Liver (tissue), 9 donors: ENCODE data around the gene UVSSA. TPM values are rescaled to one million over a fixed set of nuclear protein-coding genes. Genes with fewer than 3 reads are reported as not detected.

Experiments
- DNase-seq: peaks from one replicate; pipeline ENCODE4 v3.0.0-alpha.2; 2017; ENCODE audit warnings: low spot score
- H3K27ac ChIP-seq, 2 donors: one replicate each; pipeline ENCODE4 v1.7.0; 2013; ENCODE audit warnings: inconsistent platforms in 2 of 2, low read length in 2 of 2, control low read depth in 1 of 2, low read depth in 1 of 2, mild to moderate bottlenecking in 1 of 2
- H3K27me3 ChIP-seq, 4 donors: one replicate each; pipeline versions ENCODE4 v1.6.1 to v1.7.0; 2013; ENCODE audit warnings: low read length in 3 of 4, inconsistent platforms in 1 of 4, mild to moderate bottlenecking in 1 of 4, moderate library complexity in 1 of 4; ENCODE audit not compliant: control insufficient read depth in 4 of 4, insufficient read depth in 4 of 4
- H3K36me3 ChIP-seq, 4 donors: one replicate each; pipeline versions ENCODE4 v1.6.1 to v1.7.0; 2013; ENCODE audit warnings: low read length in 3 of 4, mild to moderate bottlenecking in 3 of 4, low read depth in 1 of 4, moderate library complexity in 1 of 4; ENCODE audit not compliant: control insufficient read depth in 4 of 4, insufficient read depth in 3 of 4
- H3K4me1 ChIP-seq, 4 donors: one replicate each; pipeline versions ENCODE4 v1.6.1 to v1.7.0; 2013; ENCODE audit warnings: low read length in 3 of 4, mild to moderate bottlenecking in 3 of 4, moderate library complexity in 1 of 4; ENCODE audit not compliant: control insufficient read depth in 4 of 4, insufficient read depth in 4 of 4
- H3K4me3 ChIP-seq, 3 donors: one replicate each; pipeline versions ENCODE4 v1.6.1 to v1.7.0; 2013; ENCODE audit warnings: low read length in 3 of 3, control low read depth in 1 of 3, low read depth in 1 of 3, mild to moderate bottlenecking in 1 of 3
- H3K9ac ChIP-seq, 2 donors: one replicate each; pipeline ENCODE4 v1.7.0; 2013; ENCODE audit warnings: low read length in 2 of 2, mild to moderate bottlenecking in 2 of 2, moderate library complexity in 2 of 2, control low read depth in 1 of 2, low read depth in 1 of 2
- H3K9me3 ChIP-seq, 4 donors: one replicate each; pipeline versions ENCODE4 v1.6.1 to v1.7.0; 2013; ENCODE audit warnings: low read length in 3 of 4; ENCODE audit not compliant: control insufficient read depth in 4 of 4
- CTCF ChIP-seq: fragments of 150-350 bp; IDR thresholded peaks from 2 replicates; pipeline ENCODE4 v1.5.1; 2017; ENCODE audit warnings: improper control_type of control experiment, low read depth, low read length; ENCODE audit not compliant: missing input control
- EGR1 ChIP-seq, 2 donors: IDR thresholded peaks; 2 replicates each; pipeline ENCODE4 v1.6.1; 2016 to 2018; ENCODE audit warnings: antibody characterized with exemption in 2 of 2, low read depth in 2 of 2
- FOXA1 ChIP-seq: IDR thresholded peaks from 2 replicates; pipeline ENCODE4 v1.6.1; 2016; ENCODE audit warnings: antibody characterized with exemption
- FOXA2 ChIP-seq: IDR thresholded peaks from 2 replicates; pipeline ENCODE4 v1.6.1; 2016; ENCODE audit warnings: antibody characterized with exemption
- GABPA ChIP-seq, 2 donors: IDR thresholded peaks in 1 of 2; conservative IDR thresholded peaks in 1 of 2; 2 replicates each; pipeline ENCODE4 v1.6.1; 2016; ENCODE audit warnings: antibody characterized with exemption in 2 of 2, mild to moderate bottlenecking in 1 of 2, moderate library complexity in 1 of 2
- HNF4A ChIP-seq, 2 donors: conservative IDR thresholded peaks; 2 replicates each; pipeline ENCODE4 v1.6.1; 2016; ENCODE audit warnings: antibody characterized with exemption in 2 of 2, mild to moderate bottlenecking in 2 of 2
- HNF4G ChIP-seq: IDR thresholded peaks from 2 replicates; pipeline ENCODE4 v1.6.1; 2016; ENCODE audit warnings: antibody characterized with exemption
- JUND ChIP-seq, 2 donors: IDR thresholded peaks; 2 replicates each; pipeline ENCODE4 v1.6.1; 2016; ENCODE audit warnings: antibody characterized with exemption in 2 of 2
- MAX ChIP-seq: IDR thresholded peaks from 2 replicates; pipeline ENCODE4 v1.6.1; 2016; ENCODE audit warnings: antibody characterized with exemption
- NR2F2 ChIP-seq: IDR thresholded peaks from 2 replicates; pipeline ENCODE4 v1.6.1; 2016; ENCODE audit warnings: antibody characterized with exemption
- RAD21 ChIP-seq, 2 donors: IDR thresholded peaks; 2 replicates each; pipeline ENCODE4 v1.6.1; 2016; ENCODE audit warnings: antibody characterized with exemption in 2 of 2, mild to moderate bottlenecking in 2 of 2
- REST ChIP-seq: IDR thresholded peaks from 2 replicates; pipeline ENCODE4 v1.6.1; 2016; ENCODE audit warnings: antibody characterized with exemption, mild to moderate bottlenecking
- RXRA ChIP-seq, 2 donors: IDR thresholded peaks; 2 replicates each; pipeline ENCODE4 v1.6.1; 2017 to 2018; ENCODE audit warnings: antibody characterized with exemption in 2 of 2, mild to moderate bottlenecking in 1 of 2
- SP1 ChIP-seq: IDR thresholded peaks from 2 replicates; pipeline ENCODE4 v1.6.1; 2018; ENCODE audit warnings: antibody characterized with exemption, mild to moderate bottlenecking
- YY1 ChIP-seq: IDR thresholded peaks from 2 replicates; pipeline ENCODE4 v1.6.1; 2016; ENCODE audit warnings: antibody characterized with exemption, mild to moderate bottlenecking
- WGBS: extraction: QIAGEN DNeasy Blood & Tissue Kit; methylation state at CpG from one replicate; pipeline ENCODE4 v1.1.7; 2013; 5-methylcytosine and 5-hydroxymethylcytosine counted together
- polyA plus RNA-seq, 2 donors: library from polyadenylated mRNA; stranded (reverse) in 1 of 2; unstranded in 1 of 2; fragments of 200-250 nt in 1 of 2; fragments of >200 nt in 1 of 2; fragmentation: Nextera tagmentation in 1 of 2; extraction: Ambion mirVana in 1 of 2; gene quantifications; one replicate each; pipeline versions ENCODE4 v1.2.1 to v1.2.3, GENCODE V29; 2013 to 2015
- total RNA-seq, 2 donors: library from RNA; depleted of rRNA; stranded (reverse); fragments of >200 nt; gene quantifications; one replicate each; pipeline ENCODE4 v1.2.3, GENCODE V29; 2014
- TF ChIP-seq, protein P1 (sequence below): IDR thresholded peaks from 2 replicates; pipeline ENCODE4 v1.6.1; 2016; ENCODE audit warnings: antibody characterized with exemption
- TF ChIP-seq, protein P2 (sequence below): IDR thresholded peaks from 2 replicates; pipeline ENCODE4 v1.6.1; 2016; ENCODE audit warnings: antibody characterized with exemption
- donor health status: healthy.
- donor health status: healthy.
- donor health status: healthy.
- donor health status: healthy.
- donor health status: healthy.

The UVSSA gene
- total and polyA plus RNA-seq, 4 donors, result 2.2 to 18.3 (median 3.6) TPM

DNA sequence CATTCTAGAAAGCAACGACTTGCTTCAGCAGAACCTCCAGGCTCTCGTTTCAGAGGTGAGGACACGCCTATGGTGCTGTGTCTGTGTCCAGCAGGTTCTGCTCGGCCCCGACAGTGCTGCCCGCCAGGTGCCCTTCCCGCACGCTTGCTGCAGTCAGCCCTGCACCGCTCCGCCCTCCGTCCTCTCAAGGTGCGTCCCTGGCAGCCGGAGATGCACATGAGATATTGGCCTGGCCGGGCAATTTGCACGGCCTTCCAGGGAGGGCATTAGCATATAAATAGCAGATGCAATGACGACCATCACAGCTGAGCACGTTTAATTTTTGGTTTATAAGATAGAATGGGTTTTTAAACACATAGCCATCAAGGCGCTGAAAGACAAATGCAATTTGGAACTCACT lies 14.4 kb downstream of the UVSSA start:
- WGBS, result 93% methylated on average over 18 of the region's 18 CpGs
- Histone ChIP-seq H3K36me3 (peaks cover 0 to 19% (median 10%) of the 10 kb centered on the region in 4 donors), H3K4me1 (no peaks in the 10 kb centered on the region), H3K9me3 (no peaks in the 10 kb centered on the region), H3K27ac (no peak overlapping the region), H3K4me3 (no peak overlapping the region), H3K9ac (no peak overlapping the region), H3K27me3 (no peaks in the 10 kb centered on the region)
- TF ChIP-seq FOXA1 (no peak), RAD21 (IDR thresholded peaks at IDR 0.05) (no peak), MAX (no peak), FOXA2 (no peak), CTCF (no peak), HNF4A (conservative IDR thresholded peaks at IDR 0.05) (no peak), REST (no peak), EGR1 (IDR thresholded peaks at IDR 0.05; ENCODE audit: low read depth in 2 of 2) (no peak), RXRA (IDR thresholded peaks at IDR 0.05) (no peak), JUND (IDR thresholded peaks at IDR 0.05) (no peak)
- TF ChIP-seq, protein P1, sequence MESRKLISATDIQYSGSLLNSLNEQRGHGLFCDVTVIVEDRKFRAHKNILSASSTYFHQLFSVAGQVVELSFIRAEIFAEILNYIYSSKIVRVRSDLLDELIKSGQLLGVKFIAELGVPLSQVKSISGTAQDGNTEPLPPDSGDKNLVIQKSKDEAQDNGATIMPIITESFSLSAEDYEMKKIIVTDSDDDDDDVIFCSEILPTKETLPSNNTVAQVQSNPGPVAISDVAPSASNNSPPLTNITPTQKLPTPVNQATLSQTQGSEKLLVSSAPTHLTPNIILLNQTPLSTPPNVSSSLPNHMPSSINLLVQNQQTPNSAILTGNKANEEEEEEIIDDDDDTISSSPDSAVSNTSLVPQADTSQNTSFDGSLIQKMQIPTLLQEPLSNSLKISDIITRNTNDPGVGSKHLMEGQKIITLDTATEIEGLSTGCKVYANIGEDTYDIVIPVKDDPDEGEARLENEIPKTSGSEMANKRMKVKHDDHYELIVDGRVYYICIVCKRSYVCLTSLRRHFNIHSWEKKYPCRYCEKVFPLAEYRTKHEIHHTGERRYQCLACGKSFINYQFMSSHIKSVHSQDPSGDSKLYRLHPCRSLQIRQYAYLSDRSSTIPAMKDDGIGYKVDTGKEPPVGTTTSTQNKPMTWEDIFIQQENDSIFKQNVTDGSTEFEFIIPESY, result no peak
- TF ChIP-seq, protein P2, sequence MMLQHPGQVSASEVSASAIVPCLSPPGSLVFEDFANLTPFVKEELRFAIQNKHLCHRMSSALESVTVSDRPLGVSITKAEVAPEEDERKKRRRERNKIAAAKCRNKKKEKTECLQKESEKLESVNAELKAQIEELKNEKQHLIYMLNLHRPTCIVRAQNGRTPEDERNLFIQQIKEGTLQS, result no peak
- DNase-seq, result no peak

- DNase-seq, result no peak
- no peaks in the 10 kb centered on the region for H3K9me3 ChIP-seq
- no peaks in the 10 kb centered on the region for H3K4me1 ChIP-seq
- H3K9ac ChIP-seq, result no peak overlapping the region
- 94% methylated on average over 10 of the region's 10 CpGs for WGBS
- H3K27ac ChIP-seq, result no peak overlapping the region
- no peaks in the 10 kb centered on the region for H3K27me3 ChIP-seq
- H3K36me3 ChIP-seq, result peaks cover 0 to 19% (median 8%) of the 10 kb centered on the region in 4 donors
- H3K4me3 ChIP-seq, result no peak overlapping the region
- TF ChIP-seq SP1 (no peak), NR2F2 (no peak), YY1 (no peak), FOXA2 (no peak), REST (no peak), RXRA (IDR thresholded peaks at IDR 0.05) (no peak), EGR1 (IDR thresholded peaks at IDR 0.05; ENCODE audit: low read depth in 2 of 2) (no peak), MAX (no peak), GABPA (IDR thresholded peaks at IDR 0.05 in 1 of 2, conservative IDR thresholded peaks at IDR 0.05 in 1 of 2) (no peak), HNF4G (no peak), JUND (IDR thresholded peaks at IDR 0.05) (no peak), HNF4A (conservative IDR thresholded peaks at IDR 0.05) (no peak)
- TF ChIP-seq, protein P1, result no peak
- TF ChIP-seq, protein P2, result no peak
Measured at GRCh38 chr4:1362046-1362445, 15.0 kb downstream of the UVSSA start.
